Esophagus muscularis mucosa (tissue), 3 donors: ENCODE measurements around the gene DNAI1.

ENCODE experiments used
- POLR2A ChIP-seq: fragments of 450-650 bp; IDR thresholded peaks from one replicate; pipeline ENCODE4 v1.6.1; 2017; ENCODE audit warnings: antibody characterized with exemption, moderate library complexity, mild to moderate bottlenecking, low read depth
- TF ChIP-seq, protein P1 (sequence below), 3 experiments: fragments of 200-600 bp in 2 of 3; fragments of 450-650 bp in 1 of 3; sonication (generic) in 2 of 3; IDR thresholded peaks; one replicate each; pipeline ENCODE4 v1.5.1; 2017 to 2019; ENCODE audit warnings: antibody characterized with exemption in 3 of 3, mild to moderate bottlenecking in 2 of 3, moderate library complexity in 1 of 3

- TF ChIP-seq, protein P1, sequence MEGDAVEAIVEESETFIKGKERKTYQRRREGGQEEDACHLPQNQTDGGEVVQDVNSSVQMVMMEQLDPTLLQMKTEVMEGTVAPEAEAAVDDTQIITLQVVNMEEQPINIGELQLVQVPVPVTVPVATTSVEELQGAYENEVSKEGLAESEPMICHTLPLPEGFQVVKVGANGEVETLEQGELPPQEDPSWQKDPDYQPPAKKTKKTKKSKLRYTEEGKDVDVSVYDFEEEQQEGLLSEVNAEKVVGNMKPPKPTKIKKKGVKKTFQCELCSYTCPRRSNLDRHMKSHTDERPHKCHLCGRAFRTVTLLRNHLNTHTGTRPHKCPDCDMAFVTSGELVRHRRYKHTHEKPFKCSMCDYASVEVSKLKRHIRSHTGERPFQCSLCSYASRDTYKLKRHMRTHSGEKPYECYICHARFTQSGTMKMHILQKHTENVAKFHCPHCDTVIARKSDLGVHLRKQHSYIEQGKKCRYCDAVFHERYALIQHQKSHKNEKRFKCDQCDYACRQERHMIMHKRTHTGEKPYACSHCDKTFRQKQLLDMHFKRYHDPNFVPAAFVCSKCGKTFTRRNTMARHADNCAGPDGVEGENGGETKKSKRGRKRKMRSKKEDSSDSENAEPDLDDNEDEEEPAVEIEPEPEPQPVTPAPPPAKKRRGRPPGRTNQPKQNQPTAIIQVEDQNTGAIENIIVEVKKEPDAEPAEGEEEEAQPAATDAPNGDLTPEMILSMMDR (IDR thresholded peaks at IDR 0.05): no peak
- no peak for TF ChIP-seq POLR2A
Measured at GRCh38 chr9:34485822-34486221, 27.2 kb downstream of the DNAI1 start.
